OCI-LY1 (cell line): ENCODE measurements around the gene CHRDL1.

Experiments
- H2AFZ ChIP-seq: fragments of 200-600 bp; sonication (generic), shearing (Covaris generic); 2 replicates; pipeline ENCODE4 v1.6.0; 2014; ENCODE audit warnings: antibody characterized with exemption, mild to moderate bottlenecking, low read length
- H3F3A ChIP-seq: fragments of 200-600 bp; sonication (generic), shearing (Covaris generic); 2 replicates; pipeline ENCODE4 v1.6.0; 2014; ENCODE audit warnings: mild to moderate bottlenecking, antibody characterized with exemption, low read length, moderate library complexity; ENCODE audit not compliant: insufficient read depth
- H3K27ac ChIP-seq: fragments of 200-600 bp; sonication (generic); 2 replicates; pipeline ENCODE4 v1.5.1; 2014; ENCODE audit warnings: low read length, mixed run types, mild to moderate bottlenecking, low read depth; ENCODE audit not compliant: poor library complexity, severe bottlenecking
- H3K27me3 ChIP-seq: fragments of 200-600 bp; sonication (generic); 2 replicates; pipeline ENCODE4 v1.6.0; 2014; ENCODE audit warnings: antibody characterized with exemption, mild to moderate bottlenecking, low read length, moderate library complexity; ENCODE audit not compliant: insufficient read depth
- H3K36me3 ChIP-seq: fragments of 200-600 bp; sonication (generic); 2 replicates; pipeline ENCODE4 v1.6.1; 2014; ENCODE audit warnings: mild to moderate bottlenecking, antibody characterized with exemption, low read length, moderate library complexity, mixed read lengths; ENCODE audit not compliant: insufficient read depth
- H3K4me1 ChIP-seq: fragments of 200-600 bp; sonication (generic); 2 replicates; pipeline ENCODE4 v1.5.1; 2014; ENCODE audit warnings: mild to moderate bottlenecking, low read length, moderate library complexity; ENCODE audit not compliant: insufficient read depth, severe bottlenecking
- H3K4me2 ChIP-seq: fragments of 200-600 bp; sonication (generic), shearing (Covaris generic); 2 replicates; pipeline ENCODE4 v1.6.1; 2014; ENCODE audit warnings: low read length
- H3K4me3 ChIP-seq: fragments of 200-600 bp; sonication (generic); 2 replicates; pipeline ENCODE4 v1.5.1; 2014; ENCODE audit warnings: low read length, low read depth, mild to moderate bottlenecking, mixed read lengths; ENCODE audit not compliant: poor library complexity, severe bottlenecking
- H3K79me2 ChIP-seq: fragments of 200-600 bp; shearing (Covaris generic); 2 replicates; pipeline ENCODE4 v1.6.1; 2016; ENCODE audit warnings: mixed run types, low read length, mixed read lengths; ENCODE audit not compliant: insufficient read depth
- H3K9ac ChIP-seq: fragments of 200-600 bp; sonication (generic), shearing (Covaris generic); 2 replicates; pipeline ENCODE4 v1.6.1; 2014; ENCODE audit warnings: mild to moderate bottlenecking, low read length, mixed read lengths
- H3K9me2 ChIP-seq: fragments of 200-600 bp; sonication (generic), shearing (Covaris generic); 2 replicates; pipeline ENCODE4 v1.6.1; 2014; ENCODE audit warnings: low read depth, mild to moderate bottlenecking, low read length, mixed read lengths
- H3K9me3 ChIP-seq: fragments of 200-600 bp; shearing (Covaris generic); 2 replicates; pipeline ENCODE4 v1.6.1; 2014; ENCODE audit warnings: low read length, mixed read lengths
- H4K20me1 ChIP-seq: fragments of 200-600 bp; sonication (generic), shearing (Covaris generic); 2 replicates; pipeline ENCODE4 v1.6.0; 2016; ENCODE audit warnings: mild to moderate bottlenecking, low read length; ENCODE audit not compliant: insufficient read depth
- EZH2 ChIP-seq: fragments of 200-600 bp; sonication (generic), shearing (Covaris generic); IDR thresholded peaks from 2 replicates; pipeline ENCODE4 v1.8.0; 2017; ENCODE audit warnings: borderline replicate concordance, mixed run types, mild to moderate bottlenecking, antibody characterized with exemption, low read length, moderate library complexity, mixed read lengths
- TF ChIP-seq, protein P1 (sequence below): fragments of 200-600 bp; sonication (generic), shearing (Covaris generic); IDR thresholded peaks from 2 replicates; pipeline ENCODE4 v1.5.1; 2017; ENCODE audit warnings: mild to moderate bottlenecking, antibody characterized with exemption, low read length, moderate library complexity, mixed read lengths

The CHRDL1 gene

DNA sequence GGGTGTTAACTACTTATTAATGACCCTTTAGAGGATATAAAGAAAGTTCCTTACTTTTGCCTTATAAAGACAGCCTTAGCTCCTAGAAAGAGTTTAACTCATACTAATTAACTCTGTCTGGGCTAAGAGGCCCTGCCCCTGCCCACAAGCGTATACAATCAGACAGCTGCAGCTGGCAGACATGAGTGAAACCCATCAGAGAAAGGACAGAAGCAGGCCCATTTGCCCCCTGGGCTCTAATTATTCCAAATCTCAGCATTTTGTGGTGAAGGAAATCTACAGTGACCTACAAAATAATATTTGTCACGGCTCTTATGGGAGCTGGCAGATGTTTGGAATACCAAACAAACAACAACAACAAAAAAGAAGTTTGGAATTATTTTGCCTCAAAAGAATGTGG is 71.8 kb downstream of the CHRDL1 start:
- Histone ChIP-seq H3K9ac (no peak overlapping the region), H3K27ac (no peak overlapping the region), H4K20me1 (no peaks in the 10 kb centered on the region), H3F3A (no peaks in the 10 kb centered on the region), H3K27me3 (no peaks in the 10 kb centered on the region), H3K4me1 (no peaks in the 10 kb centered on the region), H2AFZ (no peak overlapping the region), H3K79me2 (no peaks in the 10 kb centered on the region), H3K4me2 (no peak overlapping the region), H3K4me3 (no peak overlapping the region), H3K9me3 (no peaks in the 10 kb centered on the region), H3K36me3 (no peaks in the 10 kb centered on the region), H3K9me2 (no peaks in the 10 kb centered on the region)
- TF ChIP-seq EZH2 = no peak
- TF ChIP-seq, protein P1, sequence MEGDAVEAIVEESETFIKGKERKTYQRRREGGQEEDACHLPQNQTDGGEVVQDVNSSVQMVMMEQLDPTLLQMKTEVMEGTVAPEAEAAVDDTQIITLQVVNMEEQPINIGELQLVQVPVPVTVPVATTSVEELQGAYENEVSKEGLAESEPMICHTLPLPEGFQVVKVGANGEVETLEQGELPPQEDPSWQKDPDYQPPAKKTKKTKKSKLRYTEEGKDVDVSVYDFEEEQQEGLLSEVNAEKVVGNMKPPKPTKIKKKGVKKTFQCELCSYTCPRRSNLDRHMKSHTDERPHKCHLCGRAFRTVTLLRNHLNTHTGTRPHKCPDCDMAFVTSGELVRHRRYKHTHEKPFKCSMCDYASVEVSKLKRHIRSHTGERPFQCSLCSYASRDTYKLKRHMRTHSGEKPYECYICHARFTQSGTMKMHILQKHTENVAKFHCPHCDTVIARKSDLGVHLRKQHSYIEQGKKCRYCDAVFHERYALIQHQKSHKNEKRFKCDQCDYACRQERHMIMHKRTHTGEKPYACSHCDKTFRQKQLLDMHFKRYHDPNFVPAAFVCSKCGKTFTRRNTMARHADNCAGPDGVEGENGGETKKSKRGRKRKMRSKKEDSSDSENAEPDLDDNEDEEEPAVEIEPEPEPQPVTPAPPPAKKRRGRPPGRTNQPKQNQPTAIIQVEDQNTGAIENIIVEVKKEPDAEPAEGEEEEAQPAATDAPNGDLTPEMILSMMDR = no peak

- no peak overlapping the region for H2AFZ ChIP-seq
- H3K36me3 ChIP-seq = no peaks in the 10 kb centered on the region
- no peaks in the 10 kb centered on the region for H3K4me1 ChIP-seq
- H3K9me2 ChIP-seq = no peaks in the 10 kb centered on the region
- TF ChIP-seq, protein P1 = no peak
- TF ChIP-seq EZH2 = no peak
- H3K27me3 ChIP-seq = no peaks in the 10 kb centered on the region
- H3K79me2 ChIP-seq = no peaks in the 10 kb centered on the region
- H3K9me3 ChIP-seq = no peaks in the 10 kb centered on the region
- H3F3A ChIP-seq = no peaks in the 10 kb centered on the region
- H3K9ac ChIP-seq = no peak overlapping the region
- H3K27ac ChIP-seq = no peak overlapping the region
- no peaks in the 10 kb centered on the region for H4K20me1 ChIP-seq
- H3K4me3 ChIP-seq = no peak overlapping the region
- H3K4me2 ChIP-seq = no peak overlapping the region
Measured at GRCh38 chrX:110722135-110722534, 73.5 kb downstream of the CHRDL1 start.

DNA sequence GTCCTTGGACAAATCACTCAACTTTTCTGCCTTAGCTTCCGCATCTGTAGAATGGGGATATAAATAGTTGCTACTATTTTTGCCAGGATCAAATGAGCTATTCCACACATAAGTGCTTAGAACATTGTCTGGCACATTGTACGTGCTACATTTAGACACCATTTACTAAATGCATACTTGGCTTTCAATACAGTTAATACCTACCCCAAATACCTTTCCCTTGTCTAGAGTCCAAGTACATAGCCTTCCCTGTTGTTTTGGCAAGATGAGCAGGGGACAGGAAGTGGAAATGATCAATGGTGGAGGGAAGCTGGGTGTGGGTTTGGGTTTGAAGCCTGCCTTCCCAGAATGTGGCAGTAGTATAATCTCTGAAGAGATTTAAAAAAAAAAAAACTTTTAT is 82.0 kb downstream of the CHRDL1 start:
- H3K27ac ChIP-seq = no peak overlapping the region
- H3K4me2 ChIP-seq = no peak overlapping the region
- H3F3A ChIP-seq = no peaks in the 10 kb centered on the region
- no peaks in the 10 kb centered on the region for H3K79me2 ChIP-seq
- no peak for TF ChIP-seq EZH2
- TF ChIP-seq, protein P1 = no peak
- H2AFZ ChIP-seq = no peak overlapping the region
- no peaks in the 10 kb centered on the region for H3K9me3 ChIP-seq
- no peak overlapping the region for H3K4me3 ChIP-seq
- H3K27me3 ChIP-seq = no peaks in the 10 kb centered on the region
- H4K20me1 ChIP-seq = no peaks in the 10 kb centered on the region
- H3K4me1 ChIP-seq = no peaks in the 10 kb centered on the region
- H3K9ac ChIP-seq = no peak overlapping the region
- H3K36me3 ChIP-seq = no peaks in the 10 kb centered on the region
- no peaks in the 10 kb centered on the region for H3K9me2 ChIP-seq
